ENCODE data around the gene HNRNPA3. TPM values are rescaled to one million over a fixed set of nuclear protein-coding genes. Genes with fewer than 3 reads are reported as not detected.

Gene HNRNPA3
- total and polyA plus RNA-seq, 8 donors, result 151 to 688 (median 547) TPM

DNA sequence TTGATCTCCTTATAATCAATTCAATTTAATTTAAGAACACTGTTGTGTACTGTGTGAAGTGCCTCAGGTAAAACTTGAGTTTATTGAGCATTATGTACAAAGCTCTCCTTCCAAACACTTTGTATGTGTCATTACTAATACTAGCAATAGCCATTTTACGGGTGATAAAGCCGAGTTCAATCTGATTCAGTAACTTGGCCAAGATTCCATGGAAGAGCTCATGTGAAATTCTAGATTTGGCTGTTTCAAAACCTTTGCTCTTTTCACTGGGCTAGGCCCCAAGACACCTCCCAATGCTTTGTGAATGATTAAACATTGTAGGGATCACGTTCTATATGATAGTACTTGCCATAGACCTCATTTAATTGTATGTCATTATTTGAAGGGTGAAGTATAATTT, 60.8 kb downstream of the HNRNPA3 start:
- no peaks in the 10 kb centered on the region for H3K27me3 ChIP-seq
- H3K27ac ChIP-seq, result no peak overlapping the region
- H3K36me3 ChIP-seq, result no peaks in the 10 kb centered on the region
- H3K4me1 ChIP-seq, result peaks cover 0 to 6% of the 10 kb centered on the region in 2 donors
- intact Hi-C loops (cut with DNase I), result no loop called here
- H3K4me3 ChIP-seq, result no peak overlapping the region
- TF ChIP-seq, protein P1, sequence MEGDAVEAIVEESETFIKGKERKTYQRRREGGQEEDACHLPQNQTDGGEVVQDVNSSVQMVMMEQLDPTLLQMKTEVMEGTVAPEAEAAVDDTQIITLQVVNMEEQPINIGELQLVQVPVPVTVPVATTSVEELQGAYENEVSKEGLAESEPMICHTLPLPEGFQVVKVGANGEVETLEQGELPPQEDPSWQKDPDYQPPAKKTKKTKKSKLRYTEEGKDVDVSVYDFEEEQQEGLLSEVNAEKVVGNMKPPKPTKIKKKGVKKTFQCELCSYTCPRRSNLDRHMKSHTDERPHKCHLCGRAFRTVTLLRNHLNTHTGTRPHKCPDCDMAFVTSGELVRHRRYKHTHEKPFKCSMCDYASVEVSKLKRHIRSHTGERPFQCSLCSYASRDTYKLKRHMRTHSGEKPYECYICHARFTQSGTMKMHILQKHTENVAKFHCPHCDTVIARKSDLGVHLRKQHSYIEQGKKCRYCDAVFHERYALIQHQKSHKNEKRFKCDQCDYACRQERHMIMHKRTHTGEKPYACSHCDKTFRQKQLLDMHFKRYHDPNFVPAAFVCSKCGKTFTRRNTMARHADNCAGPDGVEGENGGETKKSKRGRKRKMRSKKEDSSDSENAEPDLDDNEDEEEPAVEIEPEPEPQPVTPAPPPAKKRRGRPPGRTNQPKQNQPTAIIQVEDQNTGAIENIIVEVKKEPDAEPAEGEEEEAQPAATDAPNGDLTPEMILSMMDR (IDR thresholded peaks at IDR 0.05), result no peak
- no peaks in the 10 kb centered on the region for H3K9me3 ChIP-seq
- ATAC-seq (no peak), DNase-seq (no peak)

Small RNA genes within 50 kb of the gene (microRNA-seq; reads per million reads assigned to microRNA genes)
- gene MIR3128, result 0 to 0.14 reads per million in 2 donors

Other genes starting within 250 kb of the HNRNPA3 start
- gene NFE2L2, start 51.9 kb downstream of the HNRNPA3 start, total RNA-seq, result 100 to 1,000 TPM in 1 of 2 donors, 10 to 100 TPM in 1; 98.4 to 104 TPM
- gene NFE2L2, start 51.9 kb downstream of the HNRNPA3 start, polyA plus RNA-seq (ENCODE audit: insufficient read length in 6 of 6), result 10 to 100 TPM; 76.0 to 96.5 (median 82.3) TPM
- gene AGPS, start 180.0 kb downstream of the HNRNPA3 start, total RNA-seq, result 10 to 100 TPM; 41.6 to 50.2 TPM
- gene AGPS, start 180.0 kb downstream of the HNRNPA3 start, polyA plus RNA-seq (ENCODE audit: insufficient read length in 6 of 6), result 10 to 100 TPM; 25.0 to 30.8 (median 29.4) TPM

Data from left lung (tissue), 10 donors.